Measurements from ENCODE around the gene SLAMF8. TPM values are rescaled to one million over a fixed set of nuclear protein-coding genes. Genes with fewer than 3 reads are reported as not detected.

SLAMF8 gene
- total RNA-seq, 6 donors from 2014 or later: 4.1 to 50.3 (median 27.6) TPM

GRCh38 chr1:159832309-159832708, 5.6 kb downstream of the SLAMF8 start:
- peaks cover 4 to 11% (median 8%) of the 10 kb centered on the region in 4 donors for H3K4me1 ChIP-seq

DNA sequence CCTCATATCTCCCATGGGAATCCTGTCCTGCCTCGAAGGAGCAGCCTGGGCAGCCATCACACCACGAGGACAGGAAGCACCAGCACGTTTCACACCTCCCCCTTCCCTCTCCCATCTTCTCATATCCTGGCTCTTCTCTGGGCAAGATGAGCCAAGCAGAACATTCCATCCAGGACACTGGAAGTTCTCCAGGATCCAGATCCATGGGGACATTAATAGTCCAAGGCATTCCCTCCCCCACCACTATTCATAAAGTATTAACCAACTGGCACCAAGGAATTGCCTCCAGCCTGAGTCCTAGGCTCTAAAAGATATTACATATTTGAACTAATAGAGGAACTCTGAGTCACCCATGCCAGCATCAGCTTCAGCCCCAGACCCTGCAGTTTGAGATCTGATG, 8.7 kb downstream of the SLAMF8 start:
- TF ChIP-seq POLR2AphosphoS5 (IDR thresholded peaks at IDR 0.05): no peak
- no peak for TF ChIP-seq CTCF (IDR thresholded peaks at IDR 0.05)
- no peak for TF ChIP-seq POLR2A (IDR thresholded peaks at IDR 0.05)
- TF ChIP-seq EP300 (IDR thresholded peaks at IDR 0.05): no peak
- Histone ChIP-seq H3K4me3 (no peak overlapping the region), H3K27ac (no peak overlapping the region), H3K9me3 (no peaks in the 10 kb centered on the region), H3K27me3 (no peaks in the 10 kb centered on the region), H3K4me1 (peaks cover 0 to under 1% (median under 1%) of the 10 kb centered on the region in 4 donors), H3K36me3 (peaks cover 0 to 6% (median 0%) of the 10 kb centered on the region in 4 donors)
- DNase-seq (no peak), ATAC-seq (ENCODE audit: low FRiP score in 2 of 2) (no peak)
- WGBS, 2 donors: 66 to 80% methylated on average over 1 to 3 of the region's 3 CpGs

More at GRCh38 chr1:159832309-159832708, 5.6 kb downstream of the SLAMF8 start:
- no peaks in the 10 kb centered on the region for H3K27me3 ChIP-seq
- ATAC-seq (ENCODE audit: low FRiP score in 2 of 2) (no peak), DNase-seq (no peak)
- no peaks in the 10 kb centered on the region for H3K36me3 ChIP-seq
- TF ChIP-seq POLR2AphosphoS5 (IDR thresholded peaks at IDR 0.05) (no peak), POLR2A (IDR thresholded peaks at IDR 0.05) (no peak), CTCF (IDR thresholded peaks at IDR 0.05) (no peak), EP300 (IDR thresholded peaks at IDR 0.05) (no peak)
- H3K9me3 ChIP-seq: no peaks in the 10 kb centered on the region
- WGBS, 2 donors: 92 to 96% methylated on average over 2 of the region's 2 CpGs
- H3K4me3 ChIP-seq: no peak overlapping the region
- H3K27ac ChIP-seq: no peak overlapping the region

DNA sequence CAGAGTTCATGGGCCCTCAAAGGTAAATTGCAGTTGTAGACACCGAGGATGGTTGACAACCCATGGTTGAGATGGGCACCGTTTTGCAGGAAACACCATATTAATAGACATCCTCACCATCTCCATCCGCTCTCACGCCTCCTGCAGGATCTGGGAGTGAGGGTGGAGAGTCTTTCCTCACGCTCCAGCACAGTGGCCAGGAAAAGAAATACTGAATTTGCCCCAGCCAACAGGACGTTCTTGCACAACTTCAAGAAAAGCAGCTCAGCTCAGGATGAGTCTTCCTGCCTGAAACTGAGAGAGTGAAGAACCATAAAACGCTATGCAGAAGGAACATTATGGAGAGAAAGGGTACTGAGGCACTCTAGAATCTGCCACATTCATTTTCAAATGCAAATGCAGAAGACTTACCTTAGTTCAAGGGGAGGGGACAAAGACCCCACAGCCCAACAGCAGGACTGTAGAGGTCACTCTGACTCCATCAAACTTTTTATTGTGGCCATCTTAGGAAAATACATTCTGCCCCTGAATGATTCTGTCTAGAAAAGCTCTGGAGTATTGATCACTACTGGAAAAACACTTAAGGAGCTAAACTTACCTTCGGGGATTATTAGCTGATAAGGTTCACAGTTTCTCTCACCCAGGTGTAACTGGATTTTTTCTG, 9.3 kb downstream of the SLAMF8 start:
- no peak for ATAC-seq (ENCODE audit: low FRiP score in 2 of 2)
- WGBS, 2 donors: 72 to 73% methylated on average over 8 of the region's 8 CpGs

DNA sequence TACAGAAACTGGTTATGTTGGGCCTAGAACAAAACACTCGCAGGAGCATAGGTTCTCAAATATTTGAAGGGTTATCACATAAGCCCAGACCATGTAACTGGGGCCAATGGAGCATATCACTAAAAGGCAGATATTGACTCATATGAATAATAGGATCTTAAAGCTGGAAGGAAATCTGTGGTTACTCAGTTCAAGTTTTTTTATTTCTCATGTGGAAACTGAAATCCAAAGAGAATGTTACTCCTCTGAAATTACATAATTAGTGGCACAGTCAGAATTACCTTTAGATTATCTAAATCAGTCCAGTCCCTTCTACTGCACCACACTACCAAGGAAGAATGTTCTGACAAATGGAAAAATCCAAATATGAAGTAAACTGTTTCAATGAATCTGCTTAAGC, 12.0 kb downstream of the SLAMF8 start:
- no peak for TF ChIP-seq POLR2A (IDR thresholded peaks at IDR 0.05)
- no peak for TF ChIP-seq CTCF (IDR thresholded peaks at IDR 0.05)
- TF ChIP-seq EP300 (IDR thresholded peaks at IDR 0.05): no peak
- no peak for TF ChIP-seq POLR2AphosphoS5 (IDR thresholded peaks at IDR 0.05)
- Histone ChIP-seq H3K27me3 (no peaks in the 10 kb centered on the region), H3K9me3 (no peaks in the 10 kb centered on the region), H3K4me3 (no peak overlapping the region), H3K4me1 (no peaks in the 10 kb centered on the region), H3K27ac (no peak overlapping the region), H3K36me3 (peaks cover 0 to 6% (median 0%) of the 10 kb centered on the region in 4 donors)
- no peak for ATAC-seq (ENCODE audit: low FRiP score in 2 of 2)
- DNase-seq: no peak
- WGBS, 2 donors: 86 to 90% methylated on average over 1 of the region's 1 CpG

More for the DNA sequence above, 9.3 kb downstream of the SLAMF8 start:
- TF ChIP-seq POLR2A (IDR thresholded peaks at IDR 0.05) (no peak), CTCF (IDR thresholded peaks at IDR 0.05) (no peak), POLR2AphosphoS5 (IDR thresholded peaks at IDR 0.05) (no peak), EP300 (IDR thresholded peaks at IDR 0.05) (no peak)
- Histone ChIP-seq H3K4me3 (no peak overlapping the region), H3K4me1 (no peaks in the 10 kb centered on the region), H3K27me3 (no peaks in the 10 kb centered on the region), H3K36me3 (peaks cover 0 to 6% (median 0%) of the 10 kb centered on the region in 4 donors), H3K27ac (no peak overlapping the region), H3K9me3 (no peaks in the 10 kb centered on the region)
- DNase-seq: no peak

Data from upper lobe of left lung (tissue), 6 donors.